Right ventricle myocardium superior (tissue), 1 donor: ENCODE measurements around the gene GMPPA. TPM values are rescaled to one million over a fixed set of nuclear protein-coding genes. Genes with fewer than 3 reads are reported as not detected.

ENCODE experiments used
- ATAC-seq: fragments of 200-7000 bp; cut with Tn5 transposase; one replicate; pipeline ENCODE4 v1.9.1; 2020; ENCODE audit warnings: mild to moderate bottlenecking; ENCODE audit not compliant: poor library complexity
- DNase-seq: peaks from one replicate; pipeline ENCODE4 v3.0.0-alpha.2; 2020
- intact Hi-C: fragments of 100-400 bp; cut with DNase I; formaldehyde crosslinking; loops from one replicate; pipeline ENCODE4 v1.11.2; 2022
- total RNA-seq: library from RNA; stranded (reverse); fragmentation: NEBNext Ultra II Directional; extraction: Animal tissue kit (Norgen Biotek cat#: 25700); gene quantifications from one replicate; pipeline ENCODE4 v1.2.1, GENCODE V29; 2021
- donor health status: DM: no; HTN: yes; CAD: no; lungs with severe emphysema.

Gene GMPPA
- total RNA-seq, 1 donor from 2014 or later: 22.3 TPM

GRCh38 chr2:219496825-219497494 is 1.7 kb upstream of the GMPPA start:
- ATAC-seq (no peak), DNase-seq (peak; percentile 56)
- intact Hi-C loops: no loop called here

- ATAC-seq (peak; percentile 89), DNase-seq (peak; percentile 97)
- intact Hi-C loops: no loop called here
Observed at GRCh38 chr2:219497495-219498279, 1.0 kb upstream of the GMPPA start.

DNA sequence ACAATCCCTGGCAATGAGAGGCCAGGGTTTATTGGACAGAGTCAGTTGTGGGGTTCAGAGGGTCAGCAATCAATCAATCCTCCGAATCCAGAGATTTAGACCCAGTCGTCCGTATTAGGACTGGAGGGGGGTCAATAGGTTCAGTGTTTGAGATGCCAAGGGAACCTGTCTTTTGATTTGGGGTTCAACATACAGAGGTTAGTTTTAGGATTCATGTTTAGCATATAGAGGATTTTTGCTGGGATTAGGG is 292 bp downstream of the GMPPA start:
- intact Hi-C loops: no loop called here
- DNase-seq: no peak
- no peak for ATAC-seq

DNA sequence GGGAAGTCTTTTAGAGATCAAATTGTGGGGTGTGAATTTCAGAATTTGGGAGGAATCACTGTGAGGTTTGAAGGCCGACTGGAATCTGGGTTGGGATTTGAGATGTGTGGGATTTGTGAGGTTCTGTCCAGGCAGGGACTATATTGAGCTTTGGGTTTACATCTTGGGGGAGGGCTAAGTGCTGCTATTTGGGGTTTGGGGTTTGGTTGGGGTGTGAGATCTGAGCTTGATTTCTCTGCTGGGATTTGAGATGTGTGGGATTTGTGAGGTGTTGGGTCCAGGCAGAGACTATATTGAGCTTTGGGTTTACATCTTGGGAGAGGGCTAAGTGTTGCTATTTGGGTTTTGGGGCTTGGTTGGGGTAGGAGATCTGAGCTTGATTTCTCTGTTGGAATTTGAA is 864 bp downstream of the GMPPA start:
- no peak for DNase-seq
- ATAC-seq: no peak
- intact Hi-C loops: no loop called here

- intact Hi-C loops: no loop called here
- no peak for ATAC-seq
- DNase-seq: no peak
Observed at GRCh38 chr2:219500135-219500534, 1.4 kb downstream of the GMPPA start.

DNA sequence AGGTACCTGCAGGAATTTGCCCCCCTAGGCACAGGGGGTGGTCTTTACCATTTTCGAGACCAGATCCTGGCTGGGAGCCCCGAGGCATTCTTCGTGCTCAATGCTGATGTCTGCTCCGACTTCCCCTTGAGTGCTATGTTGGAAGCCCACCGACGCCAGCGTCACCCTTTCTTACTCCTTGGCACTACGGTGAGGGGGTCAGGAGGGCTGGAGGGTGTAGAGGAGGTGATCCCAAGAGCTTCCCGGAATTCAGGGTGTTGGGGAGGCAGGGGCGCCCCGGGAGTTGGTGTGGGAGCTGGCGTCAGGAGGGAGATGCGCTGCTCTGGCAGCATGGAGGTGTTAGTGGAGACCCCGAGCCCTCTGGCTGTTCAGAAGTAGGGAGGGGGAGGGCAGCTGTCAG is 3.2 kb downstream of the GMPPA start:
- ATAC-seq (no peak), DNase-seq (no peak)
- intact Hi-C loops: no loop called here

DNA sequence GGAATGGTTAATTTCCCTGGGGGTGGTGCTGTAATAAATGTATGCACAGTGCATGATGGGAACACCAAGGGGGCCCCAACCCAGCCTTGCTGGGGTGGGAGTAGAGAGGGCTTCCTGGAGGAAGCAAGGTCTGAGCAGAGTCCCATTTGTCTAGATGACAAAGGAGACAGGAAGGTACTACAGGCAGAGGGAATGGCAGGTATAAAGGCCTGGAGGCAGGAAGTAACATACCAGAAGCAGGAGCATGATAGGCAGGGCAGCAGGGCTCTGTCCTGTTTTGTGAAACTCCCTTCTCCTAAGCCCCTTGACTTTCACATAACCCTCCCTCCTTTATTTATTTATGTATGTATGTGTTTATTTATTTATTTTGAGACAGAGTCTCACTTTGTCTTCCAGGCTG is 3.9 kb downstream of the GMPPA start:
- DNase-seq (no peak), ATAC-seq (no peak)
- intact Hi-C loops: no loop called here

DNA sequence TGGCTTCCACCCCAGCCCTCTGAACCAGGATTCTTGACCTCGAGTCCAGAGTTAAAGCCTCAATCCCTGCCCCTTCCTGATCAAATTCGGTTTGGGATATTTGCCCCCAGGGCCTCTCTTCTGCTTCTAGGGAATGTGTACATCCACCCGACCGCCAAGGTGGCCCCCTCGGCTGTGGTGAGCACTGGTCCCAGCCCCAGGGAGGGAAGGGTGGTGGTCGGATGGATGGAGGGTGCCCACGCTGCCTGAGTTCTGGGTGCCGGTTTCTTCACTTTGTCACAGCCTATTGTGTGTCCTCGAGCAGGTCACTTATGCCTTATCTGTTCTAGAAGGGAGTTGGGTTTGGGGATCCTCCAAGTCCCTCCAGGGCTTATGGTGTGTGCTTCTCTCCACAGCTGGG is 6.9 kb downstream of the GMPPA start:
- intact Hi-C loops: no loop called here
- ATAC-seq: no peak
- no peak for DNase-seq

DNA sequence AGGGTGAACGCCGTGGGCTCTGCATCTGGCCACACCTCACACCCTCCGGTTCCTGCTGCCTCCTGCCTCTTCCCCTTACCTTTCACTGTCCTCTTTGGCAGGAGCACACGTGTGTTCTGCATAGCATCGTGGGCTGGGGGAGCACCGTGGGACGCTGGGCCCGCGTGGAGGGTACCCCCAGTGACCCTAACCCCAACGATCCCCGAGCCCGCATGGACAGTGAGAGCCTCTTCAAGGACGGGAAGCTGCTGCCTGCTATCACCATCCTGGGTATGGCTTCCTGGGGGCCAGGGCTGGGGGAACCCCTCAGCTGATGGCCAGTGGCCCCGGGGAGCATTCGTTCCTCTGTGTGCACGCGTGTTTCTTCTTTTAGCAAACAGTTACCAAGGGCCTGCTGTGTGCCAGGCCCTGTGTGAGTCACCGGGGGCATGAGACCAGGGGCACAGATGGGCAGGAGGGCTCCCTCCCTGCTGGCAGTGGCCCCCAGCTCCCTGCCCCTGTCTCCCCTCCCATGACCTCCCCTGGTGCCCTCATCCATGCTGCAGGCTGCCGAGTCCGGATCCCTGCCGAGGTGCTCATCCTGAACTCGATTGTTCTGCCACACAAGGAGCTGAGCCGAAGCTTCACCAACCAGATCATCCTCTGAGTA is 7.6 kb downstream of the GMPPA start:
- DNase-seq (no peak), ATAC-seq (no peak)
- intact Hi-C loops: no loop called here

GRCh38 chr2:219506802-219507526 is 8.3 kb downstream of the GMPPA start:
- DNase-seq (no peak), ATAC-seq (no peak)
- intact Hi-C loops: no loop called here

GRCh38 chr2:219507581-219508443 is 9.1 kb downstream of the GMPPA start:
- no peak for DNase-seq
- ATAC-seq: peak; percentile 49
- intact Hi-C loops: no loop called here

- ATAC-seq (no peak), DNase-seq (no peak)
- intact Hi-C loops: no loop called here
Observed at GRCh38 chr2:219508444-219508734, 9.7 kb downstream of the GMPPA start.

GRCh38 chr2:219508971-219509779 is 10.5 kb downstream of the GMPPA start:
- no peak for DNase-seq
- peak; percentile 15 for ATAC-seq
- intact Hi-C loops: no loop called here

DNA sequence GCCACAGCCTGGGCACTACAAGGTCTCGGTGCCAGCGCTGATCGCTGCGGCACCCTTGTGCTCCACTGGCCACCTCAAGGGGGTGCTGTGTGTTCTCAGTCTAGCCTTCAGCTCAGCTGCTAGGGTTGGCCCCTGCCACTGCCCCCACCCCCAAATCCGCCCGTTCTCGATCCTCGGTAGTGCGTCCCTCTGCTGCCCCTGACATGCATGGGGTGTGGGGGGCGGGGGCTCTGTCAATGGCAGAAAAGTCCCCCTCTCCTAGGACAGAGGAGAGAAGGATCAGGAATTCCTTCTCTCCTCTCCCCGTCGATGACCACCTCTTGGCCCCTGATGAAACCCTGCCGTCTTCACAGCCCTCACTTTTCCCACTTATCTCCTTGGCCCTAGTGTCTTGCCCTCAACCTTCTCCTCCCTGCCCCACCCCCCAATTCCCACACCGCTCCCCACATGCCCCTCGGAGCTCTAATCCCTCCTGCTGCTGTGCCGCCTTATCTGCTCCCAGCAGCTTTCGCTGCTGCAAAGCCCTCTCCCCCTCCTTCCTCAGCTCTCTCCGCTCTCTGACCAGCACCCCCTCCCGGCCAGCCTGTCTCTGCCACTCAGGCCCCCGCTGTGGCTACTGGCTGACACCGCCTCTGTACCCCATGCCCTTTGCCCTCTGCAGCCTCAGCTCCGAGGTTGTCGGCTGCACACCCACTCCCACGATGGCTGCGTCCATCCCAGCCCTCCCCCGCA is 11.3 kb downstream of the GMPPA start:
- intact Hi-C loops: no loop called here
- peak; percentile 79 for ATAC-seq
- peak; percentile 63 for DNase-seq

- DNase-seq (no peak), ATAC-seq (no peak)
- intact Hi-C loops: no loop called here
Observed at GRCh38 chr2:219510512-219511135, 11.9 kb downstream of the GMPPA start.

DNA sequence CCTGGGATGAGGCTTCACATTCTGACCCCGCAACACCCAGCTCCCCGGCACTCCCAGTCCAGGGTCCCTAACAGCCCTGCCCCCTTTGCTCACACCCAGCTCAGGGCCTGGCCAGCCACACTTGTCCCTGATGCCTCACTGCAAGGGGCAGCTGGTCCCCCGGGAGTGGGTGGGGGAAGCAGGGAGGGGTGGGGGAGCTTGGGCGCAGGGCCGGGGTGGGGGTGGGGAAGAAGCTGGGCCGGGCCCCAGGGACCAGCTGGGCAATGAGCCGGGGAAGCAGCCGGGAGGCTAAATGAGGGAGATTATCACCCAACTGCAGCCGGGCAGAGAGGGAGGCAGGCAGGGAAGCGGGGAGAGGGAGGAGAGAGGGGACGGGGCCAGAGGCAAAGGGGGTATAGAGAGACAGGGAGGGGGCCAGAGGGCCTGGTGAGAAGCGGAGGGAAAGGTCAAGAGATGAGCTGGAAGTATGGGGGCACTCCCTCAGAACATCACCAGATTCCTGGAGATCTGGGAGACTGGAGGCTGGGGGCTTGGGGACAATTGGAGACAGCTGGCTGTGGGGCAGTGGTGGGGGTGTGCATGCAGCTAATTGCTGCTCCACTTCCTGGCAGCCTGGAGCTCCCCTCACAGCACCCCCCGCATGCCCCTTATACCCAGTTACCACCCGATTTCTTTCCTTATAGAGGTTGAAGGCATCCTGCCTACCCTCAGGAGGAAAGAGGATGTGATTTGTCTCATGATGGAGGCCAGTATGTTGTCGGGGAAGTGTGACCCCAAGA is 13.0 kb downstream of the GMPPA start:
- intact Hi-C loops: no loop called here

More for the DNA sequence above, 13.0 kb downstream of the GMPPA start:
- ATAC-seq: no peak
- DNase-seq: no peak
